Thyroid gland (tissue), 4 donors: ENCODE data around the gene CCT3. TPM values are rescaled to one million over a fixed set of nuclear protein-coding genes. Genes with fewer than 3 reads are reported as not detected.

ENCODE experiments used
- DNase-seq, 2 donors: peaks; one replicate each; pipeline ENCODE4 v3.0.0-alpha.2; 2019
- H3K27ac ChIP-seq, 3 donors: fragments of 200-600 bp; sonication (generic); 1 replicate in 2 of 3; 2 replicates in 1 of 3; pipeline ENCODE4 v1.5.1; 2016 to 2019; ENCODE audit warnings: mild to moderate bottlenecking in 1 of 3, moderate library complexity in 1 of 3
- H3K27me3 ChIP-seq: fragments of 200-600 bp; sonication (generic); one replicate; pipeline ENCODE4 v1.5.1; 2019
- H3K36me3 ChIP-seq, 2 donors: fragments of 200-600 bp; sonication (generic); one replicate each; pipeline ENCODE4 v1.5.1; 2016 to 2019
- H3K4me1 ChIP-seq, 2 donors: fragments of 200-600 bp; sonication (generic); one replicate each; pipeline ENCODE4 v1.5.1; 2017 to 2019
- H3K4me3 ChIP-seq, 3 donors: fragments of 200-600 bp; sonication (generic); replicated peaks in 1 of 3; 1 replicate in 2 of 3; 2 replicates in 1 of 3; pipeline ENCODE4 v1.5.1; 2016; ENCODE audit warnings: mild to moderate bottlenecking in 1 of 3
- H3K9me3 ChIP-seq: fragments of 200-600 bp; sonication (generic); one replicate; pipeline ENCODE4 v1.5.1; 2017
- POLR2A ChIP-seq, 2 donors: fragments of 450-650 bp; IDR thresholded peaks; one replicate each; pipeline ENCODE4 v1.6.1; 2017; ENCODE audit warnings: antibody characterized with exemption in 2 of 2, mild to moderate bottlenecking in 2 of 2, moderate library complexity in 1 of 2
- WGBS, 2 donors: methylation state at CpG; one replicate each; pipeline ENCODE4 v1.1.5; 2017; 5-methylcytosine and 5-hydroxymethylcytosine counted together
- intact Hi-C: fragments of 100-400 bp; cut with DNase I; formaldehyde crosslinking; loops from one replicate; pipeline ENCODE4 v1.15.1; 2023
- total RNA-seq, 4 donors: library from RNA; depleted of rRNA; stranded (reverse); fragments of >200 nt; gene quantifications; one replicate each; pipeline ENCODE4 v1.2.3, GENCODE V29; 2016
- TF ChIP-seq, protein P1 (sequence below), 6 experiments: fragments of 200-600 bp in 3 of 6; fragments of 450-650 bp in 3 of 6; sonication (generic) in 3 of 6; IDR thresholded peaks; one replicate each; pipeline ENCODE4 v1.5.1; 2016 to 2019; ENCODE audit warnings: antibody characterized with exemption in 6 of 6, mild to moderate bottlenecking in 2 of 6, inconsistent platforms in 1 of 6, moderate library complexity in 1 of 6

CCT3 gene
- total RNA-seq, 4 donors from 2014 or later, result 121 to 214 (median 170) TPM

DNA sequence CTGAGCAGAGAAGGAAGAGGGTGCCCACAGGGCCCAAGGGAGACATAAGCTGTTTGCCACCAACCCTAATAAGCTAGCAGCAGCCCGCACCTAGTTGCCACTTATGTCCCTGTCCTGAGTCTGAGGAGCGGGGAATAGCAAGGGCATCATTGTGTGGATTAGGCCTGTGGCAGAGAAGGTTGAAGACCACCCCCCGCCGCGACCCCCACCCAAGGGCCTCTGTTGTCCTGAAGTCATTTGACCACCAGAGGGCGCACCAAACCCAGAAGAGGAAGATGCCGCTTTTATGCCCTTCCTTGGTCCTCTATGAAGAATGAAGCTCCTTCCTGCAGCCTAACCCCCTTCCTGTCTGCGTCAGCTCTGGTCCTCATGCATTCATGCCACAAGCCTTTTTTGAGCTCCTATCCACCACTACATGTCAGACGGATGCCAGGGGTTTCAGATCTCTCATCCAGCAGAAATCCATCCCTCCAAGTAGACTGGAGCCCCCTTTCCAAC lies 47.5 kb upstream of the CCT3 start:
- peak; percentile 42 to 59 for DNase-seq
- H3K4me3 ChIP-seq, result no peak overlapping the region
- H3K9me3 ChIP-seq, result no peaks in the 10 kb centered on the region
- intact Hi-C loops, result loop anchor here (5.0 kb wide), 2 partner anchors 62 to 222 kb away; no protein-coding TSS in a partner anchor
- WGBS, 2 donors, result 13 to 18% methylated on average over 9 of the region's 9 CpGs
- TF ChIP-seq POLR2A (IDR thresholded peaks at IDR 0.05), result no peak
- TF ChIP-seq, protein P1, sequence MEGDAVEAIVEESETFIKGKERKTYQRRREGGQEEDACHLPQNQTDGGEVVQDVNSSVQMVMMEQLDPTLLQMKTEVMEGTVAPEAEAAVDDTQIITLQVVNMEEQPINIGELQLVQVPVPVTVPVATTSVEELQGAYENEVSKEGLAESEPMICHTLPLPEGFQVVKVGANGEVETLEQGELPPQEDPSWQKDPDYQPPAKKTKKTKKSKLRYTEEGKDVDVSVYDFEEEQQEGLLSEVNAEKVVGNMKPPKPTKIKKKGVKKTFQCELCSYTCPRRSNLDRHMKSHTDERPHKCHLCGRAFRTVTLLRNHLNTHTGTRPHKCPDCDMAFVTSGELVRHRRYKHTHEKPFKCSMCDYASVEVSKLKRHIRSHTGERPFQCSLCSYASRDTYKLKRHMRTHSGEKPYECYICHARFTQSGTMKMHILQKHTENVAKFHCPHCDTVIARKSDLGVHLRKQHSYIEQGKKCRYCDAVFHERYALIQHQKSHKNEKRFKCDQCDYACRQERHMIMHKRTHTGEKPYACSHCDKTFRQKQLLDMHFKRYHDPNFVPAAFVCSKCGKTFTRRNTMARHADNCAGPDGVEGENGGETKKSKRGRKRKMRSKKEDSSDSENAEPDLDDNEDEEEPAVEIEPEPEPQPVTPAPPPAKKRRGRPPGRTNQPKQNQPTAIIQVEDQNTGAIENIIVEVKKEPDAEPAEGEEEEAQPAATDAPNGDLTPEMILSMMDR (IDR thresholded peaks at IDR 0.05), result peak; percentile 68 to 90 (median 82)
- H3K36me3 ChIP-seq, result no peaks in the 10 kb centered on the region
- H3K27ac ChIP-seq, result no peak overlapping the region
- H3K27me3 ChIP-seq, result no peaks in the 10 kb centered on the region
- H3K4me1 ChIP-seq, result no peaks in the 10 kb centered on the region

DNA sequence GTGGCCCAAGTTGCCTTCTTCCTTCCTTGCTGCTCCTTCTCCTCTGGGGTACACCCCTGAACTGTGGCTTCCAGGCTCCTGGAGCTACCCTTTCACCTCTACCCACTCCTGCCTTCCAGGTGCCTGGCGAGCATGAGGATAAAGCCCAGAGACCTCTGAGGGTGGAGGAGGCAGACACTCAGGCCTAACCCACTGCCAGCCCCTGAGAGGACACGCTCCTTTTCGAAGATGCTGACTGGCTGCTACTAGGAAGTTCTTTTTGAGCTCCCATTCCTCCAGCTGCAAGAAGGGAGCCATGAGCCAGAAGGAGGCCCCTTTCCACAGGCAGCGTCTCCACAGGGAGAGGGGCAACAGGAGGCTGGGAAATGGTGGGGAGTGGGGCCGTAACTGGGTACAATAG lies 46.6 kb upstream of the CCT3 start:
- no peaks in the 10 kb centered on the region for H3K9me3 ChIP-seq
- WGBS, 2 donors, result 90 to 94% methylated on average over 4 to 5 of the region's 5 CpGs
- no peaks in the 10 kb centered on the region for H3K36me3 ChIP-seq
- H3K27ac ChIP-seq, result no peak overlapping the region
- DNase-seq, result no peak
- no peaks in the 10 kb centered on the region for H3K4me1 ChIP-seq
- H3K4me3 ChIP-seq, result no peak overlapping the region
- H3K27me3 ChIP-seq, result no peaks in the 10 kb centered on the region
- intact Hi-C loops, result loop anchor here (5.0 kb wide), 2 partner anchors 63 to 223 kb away; no protein-coding TSS in a partner anchor
- TF ChIP-seq, protein P1 (IDR thresholded peaks at IDR 0.05), result no peak
- TF ChIP-seq POLR2A (IDR thresholded peaks at IDR 0.05), result no peak

DNA sequence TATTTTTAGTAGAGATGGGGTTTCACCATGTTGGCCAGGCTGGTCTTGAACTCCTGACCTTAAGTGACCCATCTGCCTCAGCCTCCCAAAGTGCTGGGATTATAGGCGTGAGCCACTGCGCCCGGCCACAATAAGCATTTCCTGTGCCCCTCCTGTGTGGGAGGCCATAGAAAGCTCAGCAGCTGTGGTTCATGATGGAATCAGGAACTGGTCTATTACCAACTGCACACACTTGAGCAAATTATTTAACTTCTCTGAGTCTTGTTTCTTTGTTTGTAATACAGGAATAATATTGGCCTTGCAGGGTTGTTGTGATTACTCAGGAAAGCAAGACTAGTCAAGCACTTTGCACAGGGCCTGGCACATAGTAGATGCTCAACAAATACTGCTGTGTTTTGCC lies 45.9 kb upstream of the CCT3 start:
- intact Hi-C loops, result no loop called here
- H3K4me3 ChIP-seq, result no peak overlapping the region
- no peak for DNase-seq
- H3K4me1 ChIP-seq, result no peaks in the 10 kb centered on the region
- WGBS, 2 donors, result 65 to 94% methylated on average over 3 of the region's 3 CpGs
- no peaks in the 10 kb centered on the region for H3K36me3 ChIP-seq
- no peak overlapping the region for H3K27ac ChIP-seq
- no peaks in the 10 kb centered on the region for H3K27me3 ChIP-seq
- TF ChIP-seq POLR2A (IDR thresholded peaks at IDR 0.05), result no peak
- TF ChIP-seq, protein P1 (IDR thresholded peaks at IDR 0.05), result no peak
- H3K9me3 ChIP-seq, result no peaks in the 10 kb centered on the region

DNA sequence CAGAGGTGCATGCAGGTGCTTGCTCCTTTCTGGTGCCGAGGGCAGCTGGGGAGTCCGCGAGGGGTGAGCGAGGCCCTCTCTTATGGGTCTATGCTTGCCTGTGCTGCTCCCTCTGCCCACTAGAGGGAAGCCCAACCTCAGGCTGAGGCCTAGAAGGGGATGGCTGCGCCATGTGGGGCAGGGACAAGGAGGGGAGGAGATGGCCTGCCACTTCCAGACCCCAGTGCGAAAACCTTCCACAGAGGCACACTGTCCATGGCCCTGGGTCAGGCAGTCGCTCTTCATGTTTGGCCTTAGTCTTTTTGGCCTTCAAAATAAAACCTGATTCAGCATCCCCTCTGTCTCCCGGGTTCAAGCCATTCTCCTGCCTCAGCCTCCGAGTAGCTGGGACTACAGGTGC lies 44.9 kb upstream of the CCT3 start:
- H3K4me3 ChIP-seq, result no peak overlapping the region
- no peak overlapping the region for H3K27ac ChIP-seq
- 34 to 40% methylated on average over 7 to 8 of the region's 9 CpGs for WGBS, 2 donors
- no peaks in the 10 kb centered on the region for H3K27me3 ChIP-seq
- no peaks in the 10 kb centered on the region for H3K9me3 ChIP-seq
- TF ChIP-seq POLR2A (IDR thresholded peaks at IDR 0.05), result no peak
- TF ChIP-seq, protein P1 (IDR thresholded peaks at IDR 0.05), result peak; percentile 29 to 80 (median 57)
- no peaks in the 10 kb centered on the region for H3K4me1 ChIP-seq
- intact Hi-C loops, result no loop called here
- DNase-seq, result peak; percentile 53 to 64
- no peaks in the 10 kb centered on the region for H3K36me3 ChIP-seq

DNA sequence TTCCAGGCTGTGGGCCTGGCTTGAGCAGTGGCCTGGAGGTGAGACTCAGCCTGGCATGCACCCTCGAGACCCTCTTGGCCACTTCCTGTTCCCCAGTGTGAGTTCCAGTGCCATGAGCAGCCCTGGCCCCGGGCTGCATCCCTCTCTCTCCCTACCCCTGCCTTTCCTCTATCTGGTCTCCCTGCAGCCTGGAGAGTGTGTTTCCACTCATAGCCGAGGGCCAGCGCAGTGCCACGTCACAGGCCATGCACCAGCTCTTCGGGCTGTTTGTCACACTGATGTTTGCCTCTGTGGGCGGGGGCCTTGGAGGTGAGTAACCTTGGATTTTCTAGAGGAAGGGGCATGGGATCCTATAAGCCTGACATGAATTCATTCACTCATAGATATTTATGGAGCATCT lies 44.5 kb upstream of the CCT3 start:
- Histone ChIP-seq H3K9me3 (no peaks in the 10 kb centered on the region), H3K36me3 (no peaks in the 10 kb centered on the region), H3K4me1 (no peaks in the 10 kb centered on the region), H3K27ac (no peak overlapping the region), H3K27me3 (no peaks in the 10 kb centered on the region), H3K4me3 (no peak overlapping the region)
- intact Hi-C loops, result no loop called here
- TF ChIP-seq, protein P1 (IDR thresholded peaks at IDR 0.05), result no peak
- no peak for TF ChIP-seq POLR2A (IDR thresholded peaks at IDR 0.05)
- no peak for DNase-seq
- 65 to 79% methylated on average over 7 of the region's 7 CpGs for WGBS, 2 donors
